T-helper 2 cell treated with Interferon-gamma antibody and Interleukin-4, amounts not matched to agents 5 μg/mL and 100 μg/mL, for 36 hours (primary cell): Measurements from ENCODE around the gene PLCB1.

Source experiments
- DNase-seq: peaks from one replicate; pipeline ENCODE4 v3.0.0; 2021; ENCODE audit warnings: low spot score
- H3K27ac Mint-ChIP-seq: one replicate; pipeline ENCODE4 v1.8.0; 2021; ENCODE audit warnings: mild to moderate bottlenecking, mixed read lengths
- H3K27me3 Mint-ChIP-seq: one replicate; pipeline ENCODE4 v1.8.0; 2021; ENCODE audit warnings: low read depth, mixed read lengths
- H3K36me3 Mint-ChIP-seq: one replicate; pipeline ENCODE4 v1.8.0; 2021; ENCODE audit warnings: low read depth, mixed read lengths
- H3K4me1 Mint-ChIP-seq: one replicate; pipeline ENCODE4 v1.8.0; 2021; ENCODE audit warnings: low read depth, mixed read lengths
- H3K4me3 Mint-ChIP-seq: one replicate; pipeline ENCODE4 v1.8.0; 2022; ENCODE audit warnings: mild to moderate bottlenecking, moderate library complexity, mixed read lengths
- H3K9me3 Mint-ChIP-seq: one replicate; pipeline ENCODE4 v1.8.0; 2021; ENCODE audit warnings: mixed read lengths

The PLCB1 gene

GRCh38 chr20:8219403-8219802 lies 87.3 kb downstream of the PLCB1 start:
- Mint-ChIP-seq H3K27me3 (no peaks in the 10 kb centered on the region), H3K4me1 (peaks cover 27% of the 10 kb centered on the region), H3K36me3 (no peaks in the 10 kb centered on the region), H3K9me3 (no peaks in the 10 kb centered on the region), H3K27ac (no peak overlapping the region), H3K4me3 (no peak overlapping the region)
- DNase-seq = no peak

- H3K27me3 Mint-ChIP-seq = no peaks in the 10 kb centered on the region
- no peaks in the 10 kb centered on the region for H3K9me3 Mint-ChIP-seq
- H3K4me3 Mint-ChIP-seq = no peak overlapping the region
- no peak overlapping the region for H3K27ac Mint-ChIP-seq
- H3K36me3 Mint-ChIP-seq = no peaks in the 10 kb centered on the region
- DNase-seq = no peak
- H3K4me1 Mint-ChIP-seq = peaks cover 20% of the 10 kb centered on the region
Measured at GRCh38 chr20:8220716-8221115, 88.7 kb downstream of the PLCB1 start.

GRCh38 chr20:8221887-8222419 lies 89.9 kb downstream of the PLCB1 start:
- Mint-ChIP-seq H3K4me3 (no peak overlapping the region), H3K27me3 (no peaks in the 10 kb centered on the region), H3K36me3 (no peaks in the 10 kb centered on the region), H3K9me3 (no peaks in the 10 kb centered on the region), H3K4me1 (peaks cover 8% of the 10 kb centered on the region), H3K27ac (no peak overlapping the region)
- no peak for DNase-seq

- Mint-ChIP-seq H3K27ac (no peak overlapping the region), H3K27me3 (no peaks in the 10 kb centered on the region), H3K4me3 (no peak overlapping the region), H3K9me3 (no peaks in the 10 kb centered on the region), H3K4me1 (peaks cover 5% of the 10 kb centered on the region), H3K36me3 (no peaks in the 10 kb centered on the region)
- no peak for DNase-seq
Measured at GRCh38 chr20:8223091-8223870, 91.2 kb downstream of the PLCB1 start.

GRCh38 chr20:8225658-8226057 lies 93.6 kb downstream of the PLCB1 start:
- H3K4me3 Mint-ChIP-seq = no peak overlapping the region
- H3K9me3 Mint-ChIP-seq = no peaks in the 10 kb centered on the region
- no peak overlapping the region for H3K27ac Mint-ChIP-seq
- no peaks in the 10 kb centered on the region for H3K27me3 Mint-ChIP-seq
- no peaks in the 10 kb centered on the region for H3K36me3 Mint-ChIP-seq
- DNase-seq = no peak
- H3K4me1 Mint-ChIP-seq = peaks cover 6% of the 10 kb centered on the region

GRCh38 chr20:8226106-8226505 lies 94.0 kb downstream of the PLCB1 start:
- Mint-ChIP-seq H3K27ac (no peak overlapping the region), H3K4me3 (no peak overlapping the region)

GRCh38 chr20:8227293-8227692 lies 95.2 kb downstream of the PLCB1 start:
- H3K9me3 Mint-ChIP-seq = no peaks in the 10 kb centered on the region
- no peak for DNase-seq
- peaks cover 4% of the 10 kb centered on the region for H3K4me1 Mint-ChIP-seq
- no peak overlapping the region for H3K27ac Mint-ChIP-seq
- no peaks in the 10 kb centered on the region for H3K27me3 Mint-ChIP-seq
- H3K4me3 Mint-ChIP-seq = no peak overlapping the region
- H3K36me3 Mint-ChIP-seq = no peaks in the 10 kb centered on the region

More at GRCh38 chr20:8226106-8226505, 94.0 kb downstream of the PLCB1 start:
- DNase-seq = no peak
- Mint-ChIP-seq H3K4me1 (peaks cover 6% of the 10 kb centered on the region), H3K27me3 (no peaks in the 10 kb centered on the region), H3K36me3 (no peaks in the 10 kb centered on the region), H3K9me3 (no peaks in the 10 kb centered on the region)

GRCh38 chr20:8228315-8228714 lies 96.2 kb downstream of the PLCB1 start:
- Mint-ChIP-seq H3K9me3 (no peaks in the 10 kb centered on the region), H3K27me3 (no peaks in the 10 kb centered on the region), H3K27ac (no peak overlapping the region), H3K4me1 (peaks cover 2% of the 10 kb centered on the region), H3K4me3 (no peak overlapping the region), H3K36me3 (no peaks in the 10 kb centered on the region)
- no peak for DNase-seq

GRCh38 chr20:8229090-8229489 lies 97.0 kb downstream of the PLCB1 start:
- Mint-ChIP-seq H3K9me3 (no peaks in the 10 kb centered on the region), H3K27me3 (no peaks in the 10 kb centered on the region), H3K36me3 (no peaks in the 10 kb centered on the region), H3K4me3 (no peak overlapping the region), H3K4me1 (peaks cover 2% of the 10 kb centered on the region), H3K27ac (no peak overlapping the region)
- no peak for DNase-seq

GRCh38 chr20:8231038-8231437 lies 99.0 kb downstream of the PLCB1 start:
- Mint-ChIP-seq H3K27ac (no peak overlapping the region), H3K9me3 (no peaks in the 10 kb centered on the region), H3K4me3 (no peak overlapping the region), H3K4me1 (peaks cover 2% of the 10 kb centered on the region), H3K27me3 (no peaks in the 10 kb centered on the region), H3K36me3 (no peaks in the 10 kb centered on the region)
- no peak for DNase-seq

- Mint-ChIP-seq H3K27me3 (no peaks in the 10 kb centered on the region), H3K9me3 (no peaks in the 10 kb centered on the region), H3K4me3 (no peak overlapping the region), H3K27ac (no peak overlapping the region), H3K4me1 (peaks cover 2% of the 10 kb centered on the region), H3K36me3 (no peaks in the 10 kb centered on the region)
- DNase-seq = no peak
Measured at GRCh38 chr20:8232332-8232731, 100.3 kb downstream of the PLCB1 start.

GRCh38 chr20:8234580-8234979 lies 102.5 kb downstream of the PLCB1 start:
- Mint-ChIP-seq H3K36me3 (no peaks in the 10 kb centered on the region), H3K9me3 (no peaks in the 10 kb centered on the region), H3K4me3 (no peak overlapping the region), H3K27me3 (no peaks in the 10 kb centered on the region), H3K4me1 (no peaks in the 10 kb centered on the region), H3K27ac (no peak overlapping the region)
- DNase-seq = no peak

- no peak overlapping the region for H3K27ac Mint-ChIP-seq
- H3K9me3 Mint-ChIP-seq = no peaks in the 10 kb centered on the region
- DNase-seq = no peak
- H3K27me3 Mint-ChIP-seq = no peaks in the 10 kb centered on the region
- no peaks in the 10 kb centered on the region for H3K36me3 Mint-ChIP-seq
- H3K4me1 Mint-ChIP-seq = no peaks in the 10 kb centered on the region
- no peak overlapping the region for H3K4me3 Mint-ChIP-seq
Measured at GRCh38 chr20:8242066-8242465, 110.0 kb downstream of the PLCB1 start.

GRCh38 chr20:8242827-8243724 lies 111.0 kb downstream of the PLCB1 start:
- DNase-seq = no peak
- H3K4me1 Mint-ChIP-seq = no peaks in the 10 kb centered on the region
- H3K27ac Mint-ChIP-seq = no peak overlapping the region
- no peaks in the 10 kb centered on the region for H3K9me3 Mint-ChIP-seq
- H3K36me3 Mint-ChIP-seq = no peaks in the 10 kb centered on the region
- no peaks in the 10 kb centered on the region for H3K27me3 Mint-ChIP-seq
- no peak overlapping the region for H3K4me3 Mint-ChIP-seq
